Neutrophil (primary cell): Measurements from ENCODE around the gene CBLN2.

Experiments
- H3K27ac ChIP-seq: fragments of 200-600 bp; sonication (generic); 2 replicates; pipeline ENCODE4 v1.5.1; 2016; ENCODE audit warnings: mild to moderate bottlenecking, moderate library complexity
- H3K27me3 ChIP-seq: fragments of 200-600 bp; sonication (generic); 2 replicates; pipeline ENCODE4 v1.6.0; 2016; ENCODE audit warnings: mild to moderate bottlenecking
- H3K36me3 ChIP-seq: fragments of 200-600 bp; sonication (generic); 2 replicates; pipeline ENCODE4 v1.5.1; 2017
- H3K4me1 ChIP-seq, 2 experiments: fragments of 200-600 bp in 1 of 2; sonication (generic) in 1 of 2; 1 replicate in 1 of 2; 2 replicates in 1 of 2; pipeline versions ENCODE4 v1.5.1 to v1.6.1; 2013 to 2016; ENCODE audit warnings: low read depth in 1 of 2, low read length in 1 of 2, mild to moderate bottlenecking in 1 of 2, moderate library complexity in 1 of 2; ENCODE audit not compliant: control insufficient read depth in 1 of 2, insufficient read depth in 1 of 2
- H3K4me3 ChIP-seq, 2 experiments: fragments of 200-600 bp in 1 of 2; sonication (generic) in 1 of 2; 1 replicate in 1 of 2; 2 replicates in 1 of 2; pipeline ENCODE4 v1.5.1; 2013 to 2016; ENCODE audit warnings: low read depth in 1 of 2, low read length in 1 of 2, mild to moderate bottlenecking in 1 of 2, moderate library complexity in 1 of 2
- H3K9me3 ChIP-seq: fragments of 200-600 bp; sonication (generic); 2 replicates; pipeline ENCODE4 v1.5.1; 2016
- CTCF ChIP-seq: fragments of 200-600 bp; sonication (generic); IDR thresholded peaks from 2 replicates; pipeline ENCODE4 v1.5.1; 2016; ENCODE audit warnings: antibody characterized with exemption

The CBLN2 gene

DNA sequence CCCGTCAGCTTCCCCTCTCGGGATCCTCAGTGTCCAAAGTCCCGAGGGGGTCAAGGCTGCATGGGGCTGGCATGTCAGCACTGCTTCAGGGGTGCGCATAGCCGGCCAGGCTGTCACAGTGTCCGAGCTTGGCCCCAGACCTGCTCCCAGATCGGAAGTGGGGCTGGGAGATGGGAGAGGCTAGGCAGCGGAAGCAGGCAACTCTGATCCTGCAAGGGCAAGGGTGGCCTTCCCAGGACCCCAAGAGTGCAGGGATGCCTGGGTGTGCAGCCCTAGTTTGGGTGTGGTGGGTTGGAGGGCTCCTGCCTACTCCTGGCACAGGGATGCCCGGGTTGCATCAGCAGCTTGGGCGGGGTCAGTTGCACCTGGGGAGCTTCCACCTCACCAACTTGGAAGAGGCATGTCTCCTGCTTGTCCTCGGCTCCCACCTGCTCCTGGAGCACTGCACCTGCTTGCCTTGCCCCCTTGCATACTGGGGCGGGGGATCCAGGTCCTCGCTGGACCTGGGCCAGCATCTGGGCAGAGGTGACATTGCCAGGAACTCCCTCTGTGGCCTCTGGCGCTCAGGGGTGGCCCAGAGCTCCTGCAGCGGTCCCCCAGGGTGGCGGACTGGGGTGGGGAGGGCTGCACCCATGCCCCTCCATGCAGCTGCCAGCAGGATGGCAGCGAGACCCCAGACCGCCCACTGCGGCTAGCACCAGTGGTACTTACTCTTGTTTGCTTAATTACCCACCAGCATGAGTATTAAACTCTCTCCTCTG lies 41.3 kb downstream of the CBLN2 start:
- no peak overlapping the region for H3K27ac ChIP-seq
- no peak for TF ChIP-seq CTCF
- H3K9me3 ChIP-seq = no peaks in the 10 kb centered on the region
- H3K4me3 ChIP-seq = no peak overlapping the region
- no peaks in the 10 kb centered on the region for H3K36me3 ChIP-seq
- no peaks in the 10 kb centered on the region for H3K4me1 ChIP-seq
- H3K27me3 ChIP-seq = no peaks in the 10 kb centered on the region

GRCh38 chr18:72492497-72492896 lies 51.6 kb downstream of the CBLN2 start:
- Histone ChIP-seq H3K4me1 (no peaks in the 10 kb centered on the region), H3K4me3 (no peak overlapping the region), H3K36me3 (no peaks in the 10 kb centered on the region), H3K27me3 (no peaks in the 10 kb centered on the region), H3K9me3 (no peaks in the 10 kb centered on the region), H3K27ac (no peak overlapping the region)
- no peak for TF ChIP-seq CTCF
